ENCODE results near the gene CCNF.
"Not testable (repeated sequence)": the region's sequence is repeated elsewhere in the genome, so short reads cannot be mapped to it uniquely, and the experiment has no call there.

Gene CCNF

GRCh38 chr16:2473446-2473926 lies 44.2 kb downstream of the CCNF start:
- peak; percentile 40 for DNase-seq

GRCh38 chr16:2473999-2474876 lies 45.0 kb downstream of the CCNF start:
- peak; percentile 75 for DNase-seq

- peak; percentile 78 for DNase-seq
Observed at GRCh38 chr16:2474877-2475412, 45.7 kb downstream of the CCNF start, which contains the start of gene TBC1D24. TSS of gene TBC1D24 (plus strand) at chr16:2475127. CDS start at chr16:2496149, 21,022 bp downstream.

GRCh38 chr16:2475413-2476344 lies 46.4 kb downstream of the CCNF start:
- peak; percentile 40 for DNase-seq

- DNase-seq = no peak
Observed at GRCh38 chr16:2476345-2476720, 47.1 kb downstream of the CCNF start.

GRCh38 chr16:2476741-2477140 lies 47.5 kb downstream of the CCNF start:
- no peak for DNase-seq

GRCh38 chr16:2477327-2477726 lies 48.1 kb downstream of the CCNF start:
- DNase-seq = no peak

- DNase-seq = no peak
Observed at GRCh38 chr16:2478279-2478678, 49.0 kb downstream of the CCNF start.

- not testable (repeated sequence) for DNase-seq
Observed at GRCh38 chr16:2479996-2480395, 50.7 kb downstream of the CCNF start.

- DNase-seq = no peak
Observed at GRCh38 chr16:2480948-2481347, 51.7 kb downstream of the CCNF start.

GRCh38 chr16:2481676-2482075 lies 52.4 kb downstream of the CCNF start:
- no peak for DNase-seq

GRCh38 chr16:2482249-2482648 lies 53.0 kb downstream of the CCNF start:
- no peak for DNase-seq

GRCh38 chr16:2482708-2483534 lies 53.7 kb downstream of the CCNF start:
- DNase-seq = peak; percentile 51

GRCh38 chr16:2483939-2484897 lies 55.0 kb downstream of the CCNF start:
- DNase-seq = no peak

GRCh38 chr16:2484898-2485508 lies 55.8 kb downstream of the CCNF start:
- no peak for DNase-seq

- no peak for DNase-seq
Observed at GRCh38 chr16:2485811-2486507, 56.7 kb downstream of the CCNF start.

GRCh38 chr16:2486645-2487516 lies 57.6 kb downstream of the CCNF start:
- DNase-seq = peak; percentile 62

- DNase-seq = no peak
Observed at GRCh38 chr16:2487517-2487842, 58.2 kb downstream of the CCNF start.

All from retina (tissue), 1 donor.